BE2C (cell line): ENCODE data around the gene MISP.

Experiments used
- DNase-seq: peaks from one replicate; pipeline ENCODE4 v3.0.0-alpha.2; 2020
- H3K27me3 ChIP-seq: fragments of 250-450 bp; sonication (Bioruptor Pico); 2 replicates; pipeline ENCODE4 v1.5.1; 2020; ENCODE audit warnings: mild to moderate bottlenecking
- H3K36me3 ChIP-seq: fragments of 250-450 bp; sonication (Bioruptor Pico); 2 replicates; pipeline ENCODE4 v1.5.1; 2020; ENCODE audit warnings: mild to moderate bottlenecking
- H3K4me1 ChIP-seq: fragments of 250-450 bp; sonication (Bioruptor Pico); 2 replicates; pipeline ENCODE4 v1.5.1; 2020
- H3K4me3 ChIP-seq: 2 replicates; pipeline ENCODE4 v1.5.1; 2011; ENCODE audit warnings: low read depth, low read length
- H3K9me3 ChIP-seq: fragments of 250-450 bp; sonication (Bioruptor Pico); 2 replicates; pipeline ENCODE4 v1.5.1; 2020
- CTCF ChIP-seq: IDR thresholded peaks from 2 replicates; pipeline ENCODE4 v1.5.1; 2012; ENCODE audit warnings: mild to moderate bottlenecking, low read depth, low read length

The MISP gene

GRCh38 chr19:795691-796581 is 45.0 kb downstream of the MISP start:
- Histone ChIP-seq H3K4me3 (peak overlapping the region; percentile 72), H3K36me3 (peaks cover 31% of the 10 kb centered on the region), H3K4me1 (peaks cover 3% of the 10 kb centered on the region), H3K9me3 (no peaks in the 10 kb centered on the region), H3K27me3 (no peaks in the 10 kb centered on the region)
- no peak for TF ChIP-seq CTCF
- DNase-seq = no peak

- peak; percentile 100 for DNase-seq
- Histone ChIP-seq H3K9me3 (no peaks in the 10 kb centered on the region), H3K36me3 (peaks cover 40% of the 10 kb centered on the region), H3K4me3 (peak within 1 kb of the TSS; percentile 96), H3K27me3 (no peaks in the 10 kb centered on the region), H3K4me1 (peaks cover 13% of the 10 kb centered on the region)
- TF ChIP-seq CTCF = peak; percentile 8; the same call in 1 of the 2 replicates
These were observed 46.0 kb downstream of the MISP start, which contains the start of gene PTBP1 for GRCh38 chr19:796692-797527. PTBP1 (plus strand) TSS chr19:797452; CDS start chr19:797498, 46 bp downstream.

- DNase-seq = peak; percentile 92
- Histone ChIP-seq H3K27me3 (no peaks in the 10 kb centered on the region), H3K9me3 (no peaks in the 10 kb centered on the region), H3K4me1 (peaks cover 19% of the 10 kb centered on the region), H3K4me3 (peak overlapping the region; percentile 96), H3K36me3 (peaks cover 49% of the 10 kb centered on the region)
- no peak for TF ChIP-seq CTCF
These were observed 46.9 kb downstream of the MISP start for GRCh38 chr19:797528-798414.

GRCh38 chr19:798415-799075 is 47.6 kb downstream of the MISP start:
- Histone ChIP-seq H3K4me3 (peak overlapping the region; percentile 96), H3K4me1 (peaks cover 22% of the 10 kb centered on the region), H3K36me3 (peaks cover 57% of the 10 kb centered on the region), H3K27me3 (no peaks in the 10 kb centered on the region), H3K9me3 (no peaks in the 10 kb centered on the region)
- no peak for TF ChIP-seq CTCF
- DNase-seq = no peak

GRCh38 chr19:799076-799881 is 48.4 kb downstream of the MISP start:
- Histone ChIP-seq H3K36me3 (peaks cover 64% of the 10 kb centered on the region), H3K9me3 (no peaks in the 10 kb centered on the region), H3K4me1 (peaks cover 22% of the 10 kb centered on the region), H3K27me3 (no peaks in the 10 kb centered on the region), H3K4me3 (peak overlapping the region; percentile 96)
- peak; percentile 30 for TF ChIP-seq CTCF
- DNase-seq = peak; percentile 65
